HepG2 (cell line): ENCODE results near the gene FBLN5. TPM values are rescaled to one million over a fixed set of nuclear protein-coding genes. Genes with fewer than 3 reads are reported as not detected.

Source experiments
- ATAC-seq: fragments of 200-7000 bp; cut with Tn5 transposase; 3 replicates; pipeline ENCODE4 v1.9.1; 2020; ENCODE audit warnings: mild to moderate bottlenecking, moderate library complexity
- BruUV-seq: library from RNA; stranded (reverse); fragments of 400-500 nt; replicated peaks from 2 replicates; lab custom pipeline; 2021; lab: Mats Ljungman, UMichigan
- CTCF ChIA-PET: fragments of 300-600 bp; formaldehyde crosslinking; extraction: SDS; loops from one replicate; lab custom pipeline; 2021; ENCODE audit warnings: low total read pairs, inconsistent platforms, low intra/inter-chr PET ratio; lab: Yijun Ruan, JAX
- POLR2A ChIA-PET: fragments of 350-600 bp; sonication (Branson Sonifier 250); formaldehyde crosslinking; loops from one replicate; lab custom pipeline; 2020; ENCODE audit warnings: antibody characterized with exemption, inconsistent platforms; lab: Yijun Ruan, JAX
- DNase-seq: peaks from one replicate; pipeline ENCODE4 v3.0.0-alpha.2; 2015; ENCODE audit warnings: low spot score
- FAIRE-seq: peaks from 3 replicates; lab custom pipeline; 2011; peaks lifted over from hg19 to GRCh38; lab: Jason Lieb, UNC
- H2AFZ ChIP-seq: one replicate; pipeline ENCODE4 v1.6.1; 2011; ENCODE audit warnings: low read length, inconsistent platforms
- H3K27ac ChIP-seq: fragments of 300-600 bp; 3 replicates; pipeline ENCODE4 v1.8.0; 2011; ENCODE audit warnings: mixed run types, mild to moderate bottlenecking, mixed read lengths, low read length, inconsistent platforms; ENCODE audit not compliant: insufficient read depth; ENCODE audit errors: extremely low read length
- H3K27me3 ChIP-seq, 2 experiments: fragments of 200-600 bp in 1 of 2; 2 replicates in 1 of 2; 3 replicates in 1 of 2; pipeline versions ENCODE4 v1.6.0 to v1.8.0; 2011; ENCODE audit warnings: low read length in 2 of 2, mild to moderate bottlenecking in 2 of 2, moderate library complexity in 2 of 2, inconsistent platforms in 1 of 2; ENCODE audit not compliant: insufficient read depth in 2 of 2, control insufficient read depth in 1 of 2
- H3K36me3 ChIP-seq, 2 experiments: fragments of 200-600 bp in 1 of 2; replicated peaks in 1 of 2; 2 replicates in 1 of 2; 3 replicates in 1 of 2; pipeline versions ENCODE4 v1.5.1 to v1.8.0; 2011; ENCODE audit warnings: low read length in 2 of 2, inconsistent platforms in 1 of 2; ENCODE audit not compliant: insufficient read depth in 2 of 2, control insufficient read depth in 1 of 2
- H3K4me1 ChIP-seq: 2 replicates; pipeline ENCODE4 v1.5.1; 2012; ENCODE audit warnings: low read length, inconsistent platforms; ENCODE audit not compliant: insufficient read depth
- H3K4me2 ChIP-seq: 2 replicates; pipeline ENCODE4 v1.6.0; 2011; ENCODE audit warnings: low read depth, low read length, inconsistent platforms
- H3K4me3 ChIP-seq, 3 experiments: fragments of 200-600 bp in 1 of 3; sonication (generic), shearing (Covaris generic) in 1 of 3; replicated peaks in 1 of 3; 2 replicates each; pipeline ENCODE4 v1.5.1; 2011 to 2016; ENCODE audit warnings: low read length in 3 of 3, inconsistent platforms in 2 of 3, low read depth in 2 of 3, mild to moderate bottlenecking in 2 of 3, control low read depth in 1 of 3, mixed read lengths in 1 of 3; ENCODE audit not compliant: insufficient read depth in 1 of 3
- H3K79me2 ChIP-seq: one replicate; pipeline ENCODE4 v1.6.1; 2011; ENCODE audit warnings: low read length, inconsistent platforms; ENCODE audit not compliant: insufficient read depth
- H3K9ac ChIP-seq: 2 replicates; pipeline ENCODE4 v1.6.0; 2011; ENCODE audit warnings: mild to moderate bottlenecking, low read depth, low read length, inconsistent platforms; ENCODE audit not compliant: insufficient read depth
- H3K9me3 ChIP-seq: 2 replicates; pipeline ENCODE4 v1.5.1; 2012; ENCODE audit warnings: mild to moderate bottlenecking, low read length
- H4K20me1 ChIP-seq: 2 replicates; pipeline ENCODE4 v1.6.0; 2011; ENCODE audit warnings: inconsistent platforms, mild to moderate bottlenecking, low read length, moderate library complexity; ENCODE audit not compliant: insufficient read depth
- EED ChIP-seq: sonication (generic); formaldehyde crosslinking; IDR thresholded peaks from 2 replicates; pipeline ENCODE4 v1.5.0; 2020; ENCODE audit warnings: mild to moderate bottlenecking, missing genetic modification reagents
- GFI1 ChIP-seq: sonication (generic); formaldehyde crosslinking; IDR thresholded peaks from 2 replicates; pipeline ENCODE4 v1.5.0; 2020; ENCODE audit warnings: missing genetic modification reagents, mild to moderate bottlenecking, borderline replicate concordance
- GTF2F1 ChIP-seq: fragments of 150-350 bp; IDR thresholded peaks from 2 replicates; pipeline ENCODE4 v1.6.1; 2014; ENCODE audit warnings: low read length
- KDM2A ChIP-seq: sonication (generic); formaldehyde crosslinking; IDR thresholded peaks from 2 replicates; pipeline ENCODE4 v1.4.0; 2020; ENCODE audit warnings: low read depth, missing genetic modification reagents, borderline replicate concordance
- NFE2L2 ChIP-seq: fragments of 150-350 bp; IDR thresholded peaks from 2 replicates; pipeline ENCODE4 v1.6.1; 2014; ENCODE audit warnings: low read length
- RXRB ChIP-seq: IDR thresholded peaks from 2 replicates; pipeline ENCODE4 v1.6.1; 2016; ENCODE audit warnings: borderline replicate concordance, missing genetic modification reagents, missing compliant biosample characterization
- TBL1XR1 ChIP-seq: fragments of 150-350 bp; IDR thresholded peaks from 2 replicates; pipeline ENCODE4 v1.6.1; 2014; ENCODE audit warnings: borderline replicate concordance, low read length; ENCODE audit not compliant: partially characterized antibody
- TCF7 ChIP-seq: sonication (generic); IDR thresholded peaks from 2 replicates; pipeline ENCODE4 v1.6.1; 2016; ENCODE audit warnings: antibody characterized with exemption, low read depth
- ZNF333 ChIP-seq: sonication (generic); formaldehyde crosslinking; IDR thresholded peaks from 2 replicates; pipeline ENCODE4 v1.4.0; 2020; ENCODE audit warnings: mild to moderate bottlenecking, missing genetic modification reagents, borderline replicate concordance
- ZNF34 ChIP-seq: sonication (generic); formaldehyde crosslinking; IDR thresholded peaks from 2 replicates; pipeline ENCODE4 v1.4.0; 2020; ENCODE audit warnings: mild to moderate bottlenecking, missing genetic modification reagents, borderline replicate concordance
- ZNF562 ChIP-seq: sonication (generic); formaldehyde crosslinking; IDR thresholded peaks from 2 replicates; pipeline ENCODE4 v1.8.0; 2022; ENCODE audit warnings: missing genetic modification reagents, borderline replicate concordance
- WGBS: methylation state at CpG from one replicate; pipeline ENCODE4 v1.1.6; 2017; ENCODE audit warnings: low lambda C conversion rate; 5-methylcytosine and 5-hydroxymethylcytosine counted together
- in situ Hi-C: cut with HindIII; loops from 2 replicates; pipeline ENCODE4 v1.10.0; 2017; ENCODE audit warnings: low pct_unique_long_range_greater_than_20kb; ENCODE audit not compliant: extremely low pct_ligation_motif_present
- intact Hi-C: fragments of 100-400 bp; cut with micrococcal nuclease; formaldehyde crosslinking; loops from one replicate; pipeline ENCODE4 v1.10.0; 2022; ENCODE audit not compliant: unreplicated experiment
- polyA plus RNA-seq, 8 experiments: library from polyadenylated mRNA; depleted of rRNA in 3 of 8; stranded (reverse) in 7 of 8; unstranded in 1 of 8; fragments of >200 nt; fragmentation: Illumina TruSeq in 4 of 8; extraction: Trizol in 4 of 8; gene quantifications; 2 replicates each; pipeline versions ENCODE4 v1.2.1 to v1.2.3, GENCODE V29; 2011 to 2016; ENCODE audit warnings: low read depth in 4 of 8, missing spikeins in 1 of 8, mixed read lengths in 1 of 8; ENCODE audit not compliant: insufficient read depth in 1 of 8
- total RNA-seq, 5 experiments: library from RNA; depleted of rRNA; stranded (reverse); fragments of >200 nt; fragmentation: Illumina TruSeq; extraction: Trizol; gene quantifications; 2 replicates each; pipeline ENCODE4 v1.2.3, GENCODE V29; 2016; ENCODE audit warnings: low read depth in 1 of 5
- TF ChIP-seq, protein P1 (sequence below), 2 experiments: fragments of 450-650 bp in 1 of 2; sonication (generic) in 1 of 2; formaldehyde crosslinking; IDR thresholded peaks; 2 replicates each; pipeline versions ENCODE4 v1.5.0 to v1.8.0; 2020 to 2022; ENCODE audit warnings: mild to moderate bottlenecking in 1 of 2, missing genetic modification reagents in 1 of 2
- TF ChIP-seq, protein P2 (sequence below): sonication (generic); formaldehyde crosslinking; IDR thresholded peaks from 2 replicates; pipeline ENCODE4 v1.8.1; 2023; ENCODE audit warnings: missing genetic modification reagents, inconsistent platforms, borderline replicate concordance
- TF ChIP-seq, protein P3 (sequence below): sonication (generic); formaldehyde crosslinking; IDR thresholded peaks from 2 replicates; pipeline ENCODE4 v1.4.0; 2020; ENCODE audit warnings: missing genetic modification reagents
- TF ChIP-seq, protein P4 (sequence below): sonication (generic); formaldehyde crosslinking; IDR thresholded peaks from 2 replicates; pipeline ENCODE4 v1.4.0; 2020; ENCODE audit warnings: missing genetic modification reagents, mild to moderate bottlenecking, borderline replicate concordance

FBLN5 gene
- total and polyA plus RNA-seq, 2 of the 13 experiments (the other 11 are each of a cell fraction or from before 2014, with no cell fraction given), result 0.38 to 0.77 TPM

DNA sequence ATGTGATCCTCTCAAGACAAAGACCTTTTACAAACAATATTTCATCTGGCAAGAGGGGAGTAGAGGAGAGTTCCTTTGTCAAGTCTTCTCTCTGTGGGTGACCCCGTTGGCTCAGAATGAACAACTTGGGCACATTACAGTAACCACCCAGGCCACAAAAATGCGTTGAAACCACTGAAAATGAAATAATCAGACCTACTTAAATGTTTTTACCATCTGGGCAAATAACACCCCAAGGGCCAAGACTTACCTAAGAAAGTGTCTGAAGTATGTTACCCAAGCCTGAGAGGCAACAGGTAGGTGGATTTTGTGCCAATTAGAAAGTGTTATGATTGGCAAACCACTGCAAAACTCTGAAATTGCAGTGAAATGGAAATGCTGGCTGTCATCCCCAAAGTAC, 81.4 kb downstream of the FBLN5 start:
- no peak overlapping the region for H3K9ac ChIP-seq
- FAIRE-seq (no peak), ATAC-seq (no peak), DNase-seq (no peak)
- no peaks in the 10 kb centered on the region for H3K9me3 ChIP-seq
- no TSS peak for BruUV-seq
- no peaks in the 10 kb centered on the region for H3K36me3 ChIP-seq
- H3K4me1 ChIP-seq, result peaks cover 20% of the 10 kb centered on the region
- no peak overlapping the region for H3K4me2 ChIP-seq
- WGBS, result 3% methylated on average over 2 of the region's 2 CpGs
- TF ChIP-seq, protein P1, sequence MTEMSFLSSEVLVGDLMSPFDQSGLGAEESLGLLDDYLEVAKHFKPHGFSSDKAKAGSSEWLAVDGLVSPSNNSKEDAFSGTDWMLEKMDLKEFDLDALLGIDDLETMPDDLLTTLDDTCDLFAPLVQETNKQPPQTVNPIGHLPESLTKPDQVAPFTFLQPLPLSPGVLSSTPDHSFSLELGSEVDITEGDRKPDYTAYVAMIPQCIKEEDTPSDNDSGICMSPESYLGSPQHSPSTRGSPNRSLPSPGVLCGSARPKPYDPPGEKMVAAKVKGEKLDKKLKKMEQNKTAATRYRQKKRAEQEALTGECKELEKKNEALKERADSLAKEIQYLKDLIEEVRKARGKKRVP (CRISPR knock-in tag; IDR thresholded peaks at IDR 0.05), result no peak
- ChIA-PET CTCF (no interaction called here), POLR2A (no interaction called here)
- H3K4me3 ChIP-seq, result no peak overlapping the region
- intact Hi-C loops (no loop called here), in situ Hi-C loops (no loop called here)
- H3K79me2 ChIP-seq, result no peaks in the 10 kb centered on the region
- no peak overlapping the region for H2AFZ ChIP-seq
- no peak overlapping the region for H3K27ac ChIP-seq
- no peaks in the 10 kb centered on the region for H4K20me1 ChIP-seq
- H3K27me3 ChIP-seq, result peaks cover 3 to 9% of the 10 kb centered on the region in 2 experiments; a peak in 3 of 5 replicates

DNA sequence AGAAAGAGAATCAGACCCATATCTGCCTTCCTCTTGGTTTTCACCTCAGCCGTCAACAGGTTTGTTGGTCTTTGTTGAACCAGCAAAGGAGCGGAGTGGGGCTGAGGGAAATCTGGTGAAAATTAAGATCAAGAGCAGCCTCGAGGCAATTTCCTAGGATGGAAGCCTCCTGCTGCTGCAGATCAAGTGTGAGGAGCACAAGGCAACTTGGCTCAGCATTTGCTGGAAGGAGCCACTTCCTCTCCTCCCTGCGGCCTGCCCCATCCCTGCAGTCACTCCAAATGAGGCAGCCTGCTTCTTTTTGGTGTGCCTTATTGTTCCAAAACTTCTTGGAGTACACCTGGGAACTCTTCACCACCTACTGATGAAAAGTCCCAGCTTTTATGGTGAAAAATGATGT, 85.1 kb downstream of the FBLN5 start:
- CTCF ChIA-PET, result no interaction called here
- POLR2A ChIA-PET, result no interaction called here
- in situ Hi-C loops, result no loop called here
- TF ChIP-seq, protein P2, sequence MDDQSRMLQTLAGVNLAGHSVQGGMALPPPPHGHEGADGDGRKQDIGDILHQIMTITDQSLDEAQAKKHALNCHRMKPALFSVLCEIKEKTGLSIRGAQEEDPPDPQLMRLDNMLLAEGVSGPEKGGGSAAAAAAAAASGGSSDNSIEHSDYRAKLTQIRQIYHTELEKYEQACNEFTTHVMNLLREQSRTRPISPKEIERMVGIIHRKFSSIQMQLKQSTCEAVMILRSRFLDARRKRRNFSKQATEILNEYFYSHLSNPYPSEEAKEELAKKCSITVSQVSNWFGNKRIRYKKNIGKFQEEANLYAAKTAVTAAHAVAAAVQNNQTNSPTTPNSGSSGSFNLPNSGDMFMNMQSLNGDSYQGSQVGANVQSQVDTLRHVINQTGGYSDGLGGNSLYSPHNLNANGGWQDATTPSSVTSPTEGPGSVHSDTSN (CRISPR knock-in tag), result no peak
- TF ChIP-seq EED (CRISPR knock-in tag), result no peak
- no peak for TF ChIP-seq GTF2F1
- TF ChIP-seq, protein P3, sequence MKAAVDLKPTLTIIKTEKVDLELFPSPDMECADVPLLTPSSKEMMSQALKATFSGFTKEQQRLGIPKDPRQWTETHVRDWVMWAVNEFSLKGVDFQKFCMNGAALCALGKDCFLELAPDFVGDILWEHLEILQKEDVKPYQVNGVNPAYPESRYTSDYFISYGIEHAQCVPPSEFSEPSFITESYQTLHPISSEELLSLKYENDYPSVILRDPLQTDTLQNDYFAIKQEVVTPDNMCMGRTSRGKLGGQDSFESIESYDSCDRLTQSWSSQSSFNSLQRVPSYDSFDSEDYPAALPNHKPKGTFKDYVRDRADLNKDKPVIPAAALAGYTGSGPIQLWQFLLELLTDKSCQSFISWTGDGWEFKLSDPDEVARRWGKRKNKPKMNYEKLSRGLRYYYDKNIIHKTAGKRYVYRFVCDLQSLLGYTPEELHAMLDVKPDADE (CRISPR knock-in tag), result no peak
- TF ChIP-seq TBL1XR1, result no peak
- no peak for TF ChIP-seq RXRB (CRISPR knock-in tag)
- TF ChIP-seq KDM2A (CRISPR knock-in tag), result no peak
- TF ChIP-seq ZNF333, result no peak
- TF ChIP-seq GFI1, result no peak
- no peak for TF ChIP-seq TCF7
- no peak for TF ChIP-seq ZNF34 (CRISPR knock-in tag)
- no peak for TF ChIP-seq ZNF562 (CRISPR knock-in tag)
- TF ChIP-seq NFE2L2, result no peak
- TF ChIP-seq, protein P4, sequence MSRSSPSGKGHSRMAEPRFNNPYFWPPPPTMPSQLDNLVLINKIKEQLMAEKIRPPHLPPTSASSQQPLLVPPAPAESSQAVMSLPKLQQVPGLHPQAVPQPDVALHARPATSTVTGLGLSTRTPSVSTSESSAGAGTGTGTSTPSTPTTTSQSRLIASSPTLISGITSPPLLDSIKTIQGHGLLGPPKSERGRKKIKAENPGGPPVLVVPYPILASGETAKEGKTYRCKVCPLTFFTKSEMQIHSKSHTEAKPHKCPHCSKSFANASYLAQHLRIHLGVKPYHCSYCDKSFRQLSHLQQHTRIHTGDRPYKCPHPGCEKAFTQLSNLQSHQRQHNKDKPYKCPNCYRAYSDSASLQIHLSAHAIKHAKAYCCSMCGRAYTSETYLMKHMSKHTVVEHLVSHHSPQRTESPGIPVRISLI (CRISPR knock-in tag), result no peak

More for the DNA sequence above, 85.1 kb downstream of the FBLN5 start:
- Histone ChIP-seq H3K27me3 (peaks cover 2 to 9% of the 10 kb centered on the region in 2 experiments; a peak in 3 of 5 replicates), H3K4me1 (no peaks in the 10 kb centered on the region), H3K9me3 (no peaks in the 10 kb centered on the region), H2AFZ (no peak overlapping the region), H3K4me3 (no peak overlapping the region), H3K36me3 (no peaks in the 10 kb centered on the region), H3K4me2 (no peak overlapping the region), H3K9ac (no peak overlapping the region), H4K20me1 (no peaks in the 10 kb centered on the region), H3K27ac (no peak overlapping the region), H3K79me2 (no peaks in the 10 kb centered on the region)
- intact Hi-C loops, result no loop called here
- no peak for DNase-seq
- ATAC-seq, result no peak
- no peak for FAIRE-seq
- WGBS, result 67% methylated on average over 3 of the region's 4 CpGs
- no TSS peak for BruUV-seq
